ENCODE data around the gene MDN1.

DNA sequence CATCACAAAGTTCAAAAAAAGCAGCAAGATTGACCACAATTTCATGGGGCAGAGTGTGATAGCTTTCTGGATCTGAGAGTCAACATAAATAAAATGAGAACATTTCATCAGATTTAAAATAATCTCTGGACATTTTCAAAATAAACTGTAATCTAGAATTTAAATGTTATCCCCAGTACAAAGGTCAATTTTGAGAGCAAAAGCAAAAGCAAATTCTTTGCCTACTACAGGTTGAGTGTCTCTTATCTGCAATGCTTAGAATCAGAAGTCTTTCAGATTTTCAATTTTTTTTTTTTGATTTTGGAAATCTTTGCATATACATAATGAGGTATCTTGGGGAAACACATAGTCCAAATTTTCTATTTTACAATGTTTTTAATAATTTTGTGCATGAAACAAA is 113.5 kb downstream of the MDN1 start:
- TF ChIP-seq, protein P1, sequence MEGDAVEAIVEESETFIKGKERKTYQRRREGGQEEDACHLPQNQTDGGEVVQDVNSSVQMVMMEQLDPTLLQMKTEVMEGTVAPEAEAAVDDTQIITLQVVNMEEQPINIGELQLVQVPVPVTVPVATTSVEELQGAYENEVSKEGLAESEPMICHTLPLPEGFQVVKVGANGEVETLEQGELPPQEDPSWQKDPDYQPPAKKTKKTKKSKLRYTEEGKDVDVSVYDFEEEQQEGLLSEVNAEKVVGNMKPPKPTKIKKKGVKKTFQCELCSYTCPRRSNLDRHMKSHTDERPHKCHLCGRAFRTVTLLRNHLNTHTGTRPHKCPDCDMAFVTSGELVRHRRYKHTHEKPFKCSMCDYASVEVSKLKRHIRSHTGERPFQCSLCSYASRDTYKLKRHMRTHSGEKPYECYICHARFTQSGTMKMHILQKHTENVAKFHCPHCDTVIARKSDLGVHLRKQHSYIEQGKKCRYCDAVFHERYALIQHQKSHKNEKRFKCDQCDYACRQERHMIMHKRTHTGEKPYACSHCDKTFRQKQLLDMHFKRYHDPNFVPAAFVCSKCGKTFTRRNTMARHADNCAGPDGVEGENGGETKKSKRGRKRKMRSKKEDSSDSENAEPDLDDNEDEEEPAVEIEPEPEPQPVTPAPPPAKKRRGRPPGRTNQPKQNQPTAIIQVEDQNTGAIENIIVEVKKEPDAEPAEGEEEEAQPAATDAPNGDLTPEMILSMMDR (IDR thresholded peaks at IDR 0.05), result no peak
- TF ChIP-seq POLR2A (IDR thresholded peaks at IDR 0.05), result no peak
